IMR-90 (cell line): ENCODE data around the gene DOCK4.

Experiments
- BHLHE40 ChIP-seq: fragments of 150-350 bp; IDR thresholded peaks from 2 replicates; pipeline ENCODE4 v1.6.1; 2016; ENCODE audit warnings: mild to moderate bottlenecking, low read depth, low read length
- POLR2A ChIP-seq: IDR thresholded peaks from 2 replicates; pipeline ENCODE4 v1.6.1; 2012; ENCODE audit warnings: mild to moderate bottlenecking, low read depth, low read length
- RFX5 ChIP-seq: IDR thresholded peaks from 2 replicates; pipeline ENCODE4 v1.8.0; 2012; ENCODE audit warnings: low read depth, mild to moderate bottlenecking, low read length, moderate library complexity
- TF ChIP-seq, protein P1 (sequence below): conservative IDR thresholded peaks from 2 replicates; pipeline ENCODE4 v1.5.1; 2012; ENCODE audit warnings: mild to moderate bottlenecking, low read depth, low read length, improper control_type of control experiment
- TF ChIP-seq, protein P2 (sequence below): fragments of 150-350 bp; IDR thresholded peaks from 2 replicates; pipeline ENCODE4 v1.6.1; 2017; ENCODE audit warnings: mild to moderate bottlenecking, antibody characterized with exemption, low read length, low read depth

DNA sequence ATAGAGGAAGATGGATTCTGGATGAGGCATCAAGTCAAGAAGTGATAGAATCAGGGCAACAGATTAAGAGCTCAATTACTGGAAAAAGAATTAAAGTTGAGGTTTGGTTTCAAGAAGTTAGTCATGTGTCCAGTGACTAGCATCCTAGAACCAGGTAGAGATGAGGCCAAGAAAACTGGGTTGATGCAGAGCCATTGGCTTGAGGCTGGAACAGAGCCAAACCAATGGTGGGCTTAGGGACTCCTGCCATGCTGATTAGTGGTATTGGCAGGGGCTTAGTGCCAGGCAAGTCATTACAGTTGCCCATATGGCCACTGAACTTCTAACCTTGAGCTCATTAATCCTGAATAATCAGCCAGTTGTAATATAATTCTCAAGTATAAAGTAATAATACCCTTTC, 18.8 kb upstream of the DOCK4 start:
- TF ChIP-seq BHLHE40, result no peak
- TF ChIP-seq, protein P1, sequence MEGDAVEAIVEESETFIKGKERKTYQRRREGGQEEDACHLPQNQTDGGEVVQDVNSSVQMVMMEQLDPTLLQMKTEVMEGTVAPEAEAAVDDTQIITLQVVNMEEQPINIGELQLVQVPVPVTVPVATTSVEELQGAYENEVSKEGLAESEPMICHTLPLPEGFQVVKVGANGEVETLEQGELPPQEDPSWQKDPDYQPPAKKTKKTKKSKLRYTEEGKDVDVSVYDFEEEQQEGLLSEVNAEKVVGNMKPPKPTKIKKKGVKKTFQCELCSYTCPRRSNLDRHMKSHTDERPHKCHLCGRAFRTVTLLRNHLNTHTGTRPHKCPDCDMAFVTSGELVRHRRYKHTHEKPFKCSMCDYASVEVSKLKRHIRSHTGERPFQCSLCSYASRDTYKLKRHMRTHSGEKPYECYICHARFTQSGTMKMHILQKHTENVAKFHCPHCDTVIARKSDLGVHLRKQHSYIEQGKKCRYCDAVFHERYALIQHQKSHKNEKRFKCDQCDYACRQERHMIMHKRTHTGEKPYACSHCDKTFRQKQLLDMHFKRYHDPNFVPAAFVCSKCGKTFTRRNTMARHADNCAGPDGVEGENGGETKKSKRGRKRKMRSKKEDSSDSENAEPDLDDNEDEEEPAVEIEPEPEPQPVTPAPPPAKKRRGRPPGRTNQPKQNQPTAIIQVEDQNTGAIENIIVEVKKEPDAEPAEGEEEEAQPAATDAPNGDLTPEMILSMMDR, result no peak
- TF ChIP-seq RFX5, result no peak
- no peak for TF ChIP-seq POLR2A
- TF ChIP-seq, protein P2, sequence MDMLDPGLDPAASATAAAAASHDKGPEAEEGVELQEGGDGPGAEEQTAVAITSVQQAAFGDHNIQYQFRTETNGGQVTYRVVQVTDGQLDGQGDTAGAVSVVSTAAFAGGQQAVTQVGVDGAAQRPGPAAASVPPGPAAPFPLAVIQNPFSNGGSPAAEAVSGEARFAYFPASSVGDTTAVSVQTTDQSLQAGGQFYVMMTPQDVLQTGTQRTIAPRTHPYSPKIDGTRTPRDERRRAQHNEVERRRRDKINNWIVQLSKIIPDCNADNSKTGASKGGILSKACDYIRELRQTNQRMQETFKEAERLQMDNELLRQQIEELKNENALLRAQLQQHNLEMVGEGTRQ, result no peak
